Measurements from ENCODE around the gene MYF6.

Gene MYF6

GRCh38 chr12:80698256-80698655, 9.2 kb upstream of the MYF6 start:
- Histone ChIP-seq H3K4me1 (no peaks in the 10 kb centered on the region), H3K27ac (no peak overlapping the region), H3K27me3 (ENCODE audit: control insufficient read depth, insufficient read depth, low read length) (no peaks in the 10 kb centered on the region), H3K36me3 (ENCODE audit: control insufficient read depth, insufficient read depth, low read length) (no peaks in the 10 kb centered on the region), H3K4me3 (ENCODE audit: low read depth, low read length) (no peak overlapping the region), H2AFZ (no peak overlapping the region), H3K79me2 (no peaks in the 10 kb centered on the region), H3K4me2 (ENCODE audit: low read length) (no peak overlapping the region), H3K9ac (no peak overlapping the region), H3K9me3 (ENCODE audit: control insufficient read depth, low read length) (no peaks in the 10 kb centered on the region)
- TF ChIP-seq, protein P1, sequence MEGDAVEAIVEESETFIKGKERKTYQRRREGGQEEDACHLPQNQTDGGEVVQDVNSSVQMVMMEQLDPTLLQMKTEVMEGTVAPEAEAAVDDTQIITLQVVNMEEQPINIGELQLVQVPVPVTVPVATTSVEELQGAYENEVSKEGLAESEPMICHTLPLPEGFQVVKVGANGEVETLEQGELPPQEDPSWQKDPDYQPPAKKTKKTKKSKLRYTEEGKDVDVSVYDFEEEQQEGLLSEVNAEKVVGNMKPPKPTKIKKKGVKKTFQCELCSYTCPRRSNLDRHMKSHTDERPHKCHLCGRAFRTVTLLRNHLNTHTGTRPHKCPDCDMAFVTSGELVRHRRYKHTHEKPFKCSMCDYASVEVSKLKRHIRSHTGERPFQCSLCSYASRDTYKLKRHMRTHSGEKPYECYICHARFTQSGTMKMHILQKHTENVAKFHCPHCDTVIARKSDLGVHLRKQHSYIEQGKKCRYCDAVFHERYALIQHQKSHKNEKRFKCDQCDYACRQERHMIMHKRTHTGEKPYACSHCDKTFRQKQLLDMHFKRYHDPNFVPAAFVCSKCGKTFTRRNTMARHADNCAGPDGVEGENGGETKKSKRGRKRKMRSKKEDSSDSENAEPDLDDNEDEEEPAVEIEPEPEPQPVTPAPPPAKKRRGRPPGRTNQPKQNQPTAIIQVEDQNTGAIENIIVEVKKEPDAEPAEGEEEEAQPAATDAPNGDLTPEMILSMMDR (IDR thresholded peaks at IDR 0.05) = no peak

DNA sequence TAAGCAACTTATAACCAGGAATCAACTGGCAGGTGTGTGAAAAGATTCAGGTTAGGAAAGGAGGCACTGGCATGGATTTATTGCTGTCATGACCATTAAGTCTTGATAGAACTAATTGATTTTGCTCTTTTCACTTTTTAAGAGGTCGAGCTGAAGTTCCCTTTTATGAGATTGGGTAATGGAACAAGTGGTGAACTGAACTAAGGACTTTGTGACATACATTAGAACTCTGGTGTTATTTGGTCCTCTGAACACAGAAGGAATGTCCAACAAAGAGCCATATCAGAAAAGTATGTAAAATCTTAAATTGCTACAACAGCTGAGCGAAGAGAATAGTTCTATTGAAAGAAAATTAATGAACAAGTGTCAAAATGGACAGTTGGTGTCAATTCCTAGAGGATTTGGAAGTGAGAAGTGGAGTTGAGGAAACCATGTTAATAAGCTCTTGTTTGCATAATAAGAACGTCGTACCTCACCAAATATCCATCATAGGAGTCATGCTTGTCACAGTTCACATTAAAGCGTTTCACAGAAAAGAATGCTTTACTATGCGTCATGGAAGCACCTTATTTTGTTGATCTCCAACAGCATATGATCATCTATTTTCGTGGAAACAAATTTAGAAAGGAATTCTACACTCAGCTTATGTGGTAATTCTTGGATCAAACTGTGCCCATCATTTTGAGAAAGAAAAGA, 8.4 kb upstream of the MYF6 start:
- H2AFZ ChIP-seq = no peak overlapping the region
- H3K4me1 ChIP-seq = no peaks in the 10 kb centered on the region
- no peaks in the 10 kb centered on the region for H3K36me3 ChIP-seq (ENCODE audit: control insufficient read depth, insufficient read depth, low read length)
- H3K4me2 ChIP-seq (ENCODE audit: low read length) = no peak overlapping the region
- no peaks in the 10 kb centered on the region for H3K79me2 ChIP-seq
- no peaks in the 10 kb centered on the region for H3K27me3 ChIP-seq (ENCODE audit: control insufficient read depth, insufficient read depth, low read length)
- H3K9ac ChIP-seq = no peak overlapping the region
- TF ChIP-seq, protein P1 (IDR thresholded peaks at IDR 0.05) = no peak
- H3K27ac ChIP-seq = no peak overlapping the region
- no peak overlapping the region for H3K4me3 ChIP-seq (ENCODE audit: low read depth, low read length)
- no peaks in the 10 kb centered on the region for H3K9me3 ChIP-seq (ENCODE audit: control insufficient read depth, low read length)

GRCh38 chr12:80700327-80700726, 7.1 kb upstream of the MYF6 start:
- H3K9ac ChIP-seq = no peak overlapping the region
- H3K9me3 ChIP-seq (ENCODE audit: control insufficient read depth, low read length) = no peaks in the 10 kb centered on the region
- H3K27ac ChIP-seq = no peak overlapping the region
- no peak overlapping the region for H3K4me3 ChIP-seq (ENCODE audit: low read depth, low read length)
- TF ChIP-seq, protein P1 (IDR thresholded peaks at IDR 0.05) = no peak
- no peaks in the 10 kb centered on the region for H3K79me2 ChIP-seq
- no peaks in the 10 kb centered on the region for H3K4me1 ChIP-seq
- H3K27me3 ChIP-seq (ENCODE audit: control insufficient read depth, insufficient read depth, low read length) = no peaks in the 10 kb centered on the region
- no peak overlapping the region for H2AFZ ChIP-seq
- H3K36me3 ChIP-seq (ENCODE audit: control insufficient read depth, insufficient read depth, low read length) = no peaks in the 10 kb centered on the region
- H3K4me2 ChIP-seq (ENCODE audit: low read length) = no peak overlapping the region

DNA sequence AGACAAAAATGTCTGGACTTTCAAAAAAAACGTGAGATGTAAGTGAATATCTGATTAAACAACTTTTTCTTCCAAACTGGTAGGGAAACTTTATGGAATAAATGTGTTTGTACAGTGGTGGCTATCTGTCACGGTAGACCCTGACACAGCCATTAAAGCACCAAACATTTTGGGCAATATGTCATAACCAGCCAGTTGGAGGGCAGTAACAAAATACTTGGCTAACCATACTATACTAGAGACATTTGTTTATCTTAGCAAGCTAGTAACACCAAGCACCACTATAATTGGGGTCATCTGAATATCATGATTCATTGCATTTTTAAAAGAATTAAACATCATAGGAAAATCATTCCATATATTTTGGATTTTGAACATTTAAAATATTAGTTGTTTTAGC, 6.0 kb upstream of the MYF6 start:
- no peak overlapping the region for H3K27ac ChIP-seq
- H3K4me1 ChIP-seq = no peaks in the 10 kb centered on the region
- H3K9me3 ChIP-seq (ENCODE audit: control insufficient read depth, low read length) = no peaks in the 10 kb centered on the region
- H3K4me3 ChIP-seq (ENCODE audit: low read depth, low read length) = no peak overlapping the region
- H3K79me2 ChIP-seq = no peaks in the 10 kb centered on the region
- H3K4me2 ChIP-seq (ENCODE audit: low read length) = no peak overlapping the region
- TF ChIP-seq, protein P1 (IDR thresholded peaks at IDR 0.05) = no peak
- H2AFZ ChIP-seq = no peak overlapping the region
- no peaks in the 10 kb centered on the region for H3K27me3 ChIP-seq (ENCODE audit: control insufficient read depth, insufficient read depth, low read length)
- no peaks in the 10 kb centered on the region for H3K36me3 ChIP-seq (ENCODE audit: control insufficient read depth, insufficient read depth, low read length)
- no peak overlapping the region for H3K9ac ChIP-seq

Data from parathyroid adenoma (tissue), 2 donors.